Cardiac fibroblast (primary cell): ENCODE measurements around the gene PLEKHH1.
"Not testable (repeated sequence)": the region's sequence is repeated elsewhere in the genome, so short reads cannot be mapped to it uniquely, and the experiment has no call there.

Experiments
- DNase-seq, 2 donors: peaks; one replicate each; pipeline versions ENCODE4 v3.0.0 to v3.0.0-alpha.2; 2010; ENCODE audit warnings: low read depth in 2 of 2
- H3K4me3 ChIP-seq, 2 donors: replicated peaks in 1 of 2; 1 replicate in 1 of 2; 2 replicates in 1 of 2; pipeline ENCODE4 v1.5.1; 2011; ENCODE audit warnings: low read depth in 2 of 2, low read length in 2 of 2, mild to moderate bottlenecking in 2 of 2, moderate library complexity in 1 of 2
- TF ChIP-seq, protein P1 (sequence below): IDR thresholded peaks from one replicate; pipeline ENCODE4 v1.5.1; 2011; ENCODE audit warnings: low read depth, mild to moderate bottlenecking, low read length, inconsistent platforms

The PLEKHH1 gene

DNA sequence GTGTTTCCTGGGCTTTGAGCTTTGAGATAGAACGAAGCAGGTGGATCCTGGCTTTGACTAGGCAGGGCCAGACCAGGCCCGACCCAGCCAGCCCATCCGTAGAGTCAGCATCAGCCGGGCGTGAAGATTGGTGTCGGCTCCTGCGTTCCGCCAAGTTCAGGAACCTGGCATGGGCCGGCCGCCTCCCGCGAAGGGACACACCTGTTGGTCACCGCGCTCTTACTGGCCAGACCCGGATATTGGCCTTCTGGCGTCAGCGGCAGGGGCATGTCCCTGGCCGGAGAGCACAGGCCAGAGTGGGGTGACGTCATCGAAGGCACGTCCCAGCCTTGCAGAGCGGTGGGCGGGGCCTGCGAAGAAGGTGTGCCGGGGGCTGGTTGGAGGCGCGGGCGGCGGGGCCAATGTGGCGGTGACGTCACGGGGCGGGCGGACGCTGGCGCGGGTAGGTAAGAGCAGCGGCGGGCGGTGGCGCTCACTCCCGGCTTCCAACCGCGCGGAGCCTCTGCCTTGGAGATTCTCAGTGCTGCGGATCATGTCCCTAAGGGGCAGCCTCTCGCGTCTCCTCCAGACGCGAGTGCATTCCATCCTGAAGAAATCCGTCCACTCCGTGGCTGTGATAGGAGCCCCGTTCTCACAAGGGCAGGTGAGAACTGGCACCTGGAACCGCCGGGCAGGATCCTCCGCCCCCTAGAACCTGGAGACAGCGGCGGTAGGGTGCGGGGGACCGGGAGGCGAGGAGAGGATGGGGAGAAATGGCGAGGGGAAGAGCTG is 86.5 kb downstream of the PLEKHH1 start, which contains the start of gene ARG2:
Gene ARG2, plus strand, starts transcription at position 475 of the 771 bp plus-strand sequence. Its CDS starts 58 bp downstream, at position 533.
- TF ChIP-seq, protein P1, sequence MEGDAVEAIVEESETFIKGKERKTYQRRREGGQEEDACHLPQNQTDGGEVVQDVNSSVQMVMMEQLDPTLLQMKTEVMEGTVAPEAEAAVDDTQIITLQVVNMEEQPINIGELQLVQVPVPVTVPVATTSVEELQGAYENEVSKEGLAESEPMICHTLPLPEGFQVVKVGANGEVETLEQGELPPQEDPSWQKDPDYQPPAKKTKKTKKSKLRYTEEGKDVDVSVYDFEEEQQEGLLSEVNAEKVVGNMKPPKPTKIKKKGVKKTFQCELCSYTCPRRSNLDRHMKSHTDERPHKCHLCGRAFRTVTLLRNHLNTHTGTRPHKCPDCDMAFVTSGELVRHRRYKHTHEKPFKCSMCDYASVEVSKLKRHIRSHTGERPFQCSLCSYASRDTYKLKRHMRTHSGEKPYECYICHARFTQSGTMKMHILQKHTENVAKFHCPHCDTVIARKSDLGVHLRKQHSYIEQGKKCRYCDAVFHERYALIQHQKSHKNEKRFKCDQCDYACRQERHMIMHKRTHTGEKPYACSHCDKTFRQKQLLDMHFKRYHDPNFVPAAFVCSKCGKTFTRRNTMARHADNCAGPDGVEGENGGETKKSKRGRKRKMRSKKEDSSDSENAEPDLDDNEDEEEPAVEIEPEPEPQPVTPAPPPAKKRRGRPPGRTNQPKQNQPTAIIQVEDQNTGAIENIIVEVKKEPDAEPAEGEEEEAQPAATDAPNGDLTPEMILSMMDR = no peak
- peak within 1 kb of the TSS; percentile 59 to 63 for H3K4me3 ChIP-seq
- DNase-seq = peak; percentile 94 to 95

DNA sequence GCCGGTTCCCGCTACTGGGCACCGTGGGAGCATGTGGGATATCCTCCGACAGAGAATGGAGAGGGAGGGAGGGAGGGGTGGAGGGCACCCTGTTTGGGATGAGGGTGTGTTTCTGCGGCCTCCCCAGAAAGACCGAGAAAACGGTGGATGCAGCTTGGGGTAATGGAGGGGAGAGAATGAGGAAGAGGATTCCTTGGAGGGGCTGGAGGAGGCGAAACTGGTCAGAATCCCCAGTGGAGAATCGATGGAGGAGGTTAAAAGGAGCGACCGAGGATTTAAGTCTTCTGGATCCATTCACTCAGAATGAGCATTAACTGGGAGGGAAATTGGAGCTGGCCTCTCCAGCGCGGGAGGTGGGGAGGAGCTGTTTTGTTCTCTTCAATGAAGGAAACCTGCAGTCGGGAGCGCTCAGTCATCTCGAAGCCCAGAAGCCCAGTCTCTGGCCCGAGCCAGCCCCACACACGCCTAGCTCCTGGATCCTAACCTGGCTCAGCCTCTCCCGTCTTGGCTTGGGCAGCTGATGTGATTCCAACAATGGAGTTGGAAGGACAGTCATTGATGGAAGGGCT is 87.2 kb downstream of the PLEKHH1 start:
- DNase-seq = no peak
- H3K4me3 ChIP-seq = peak overlapping the region; percentile 59 to 63
- TF ChIP-seq, protein P1 = no peak

DNA sequence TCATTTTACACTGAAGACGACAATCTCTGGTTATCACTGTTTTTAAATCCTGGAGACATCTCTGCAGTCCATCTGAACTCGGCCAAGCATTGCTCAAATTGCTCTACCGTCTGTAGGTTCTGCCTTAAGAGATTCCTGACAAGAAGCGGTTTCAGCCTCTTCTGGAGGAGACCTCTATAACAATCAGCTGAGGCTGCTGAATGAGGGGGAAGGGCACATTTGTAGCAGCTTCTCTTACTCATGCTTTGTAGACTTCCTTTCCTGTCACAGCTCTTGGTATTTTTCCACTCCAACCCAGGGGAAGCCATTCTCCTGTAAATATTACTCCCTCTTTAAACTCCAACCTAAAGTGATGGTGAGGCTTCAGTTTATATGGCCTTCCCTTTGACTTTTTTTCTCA is 89.6 kb downstream of the PLEKHH1 start:
- DNase-seq = peak; percentile 90
- no peak overlapping the region for H3K4me3 ChIP-seq
- TF ChIP-seq, protein P1 = no peak

DNA sequence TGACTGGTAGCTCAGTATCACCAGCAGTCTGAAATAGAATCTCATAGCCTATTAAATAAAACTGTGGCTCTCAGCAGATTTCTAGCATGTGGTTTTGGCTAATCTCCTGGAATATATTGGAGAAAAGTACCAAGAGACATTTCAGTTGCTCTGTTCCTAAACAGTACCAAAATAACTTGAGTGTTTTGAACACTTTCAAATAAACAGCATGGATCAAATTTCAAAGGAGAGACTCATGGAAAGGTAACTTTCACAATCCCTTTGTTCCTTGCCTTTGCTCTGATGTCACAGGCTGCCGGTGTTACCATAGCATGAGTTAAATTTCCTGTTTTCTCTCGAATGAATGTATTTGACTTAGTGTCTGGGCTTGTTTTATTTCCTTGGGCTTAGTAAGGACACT is 90.0 kb downstream of the PLEKHH1 start:
- H3K4me3 ChIP-seq = no peak overlapping the region
- TF ChIP-seq, protein P1 = no peak
- DNase-seq = peak; percentile 45 to 81

DNA sequence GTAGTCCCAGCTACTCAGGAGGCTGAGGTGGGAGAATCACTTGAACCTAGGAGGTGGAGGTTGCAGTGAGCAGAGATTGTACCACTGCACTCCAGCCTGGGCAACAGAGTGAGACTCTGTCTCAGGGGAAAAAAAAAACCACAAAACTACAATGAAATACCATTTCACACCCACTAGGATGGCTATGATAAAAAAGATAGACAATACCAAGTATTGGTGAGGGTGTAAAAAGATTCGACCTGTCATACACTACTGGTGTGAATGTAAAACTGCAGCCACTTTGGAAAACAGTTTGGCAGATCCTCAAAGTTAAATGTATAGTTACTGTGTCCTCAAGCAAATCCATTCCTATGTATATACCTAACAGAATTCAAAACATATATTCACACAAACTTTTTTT is 93.0 kb downstream of the PLEKHH1 start:
- DNase-seq, H3K4me3 ChIP-seq: not testable (repeated sequence)

DNA sequence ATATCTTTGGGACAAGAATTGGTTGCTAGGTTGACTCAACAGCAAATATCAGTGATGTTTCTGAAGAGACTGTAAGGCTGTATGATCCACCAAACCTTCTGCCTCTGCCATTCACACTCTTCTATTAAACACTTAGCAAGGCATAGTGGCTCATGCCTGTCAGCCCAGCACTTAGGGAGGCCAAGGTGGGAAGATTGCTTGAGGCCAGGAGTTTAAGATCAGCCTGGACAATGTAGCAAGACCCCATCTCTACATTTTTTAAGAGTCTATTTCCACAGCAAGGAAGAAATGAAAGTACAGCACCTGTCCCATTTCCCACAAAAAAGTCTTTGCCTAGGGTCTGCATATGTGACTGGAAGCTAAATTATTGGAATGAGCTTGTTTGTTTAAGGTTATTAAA is 94.4 kb downstream of the PLEKHH1 start:
- TF ChIP-seq, protein P1 = no peak
- no peak for DNase-seq

DNA sequence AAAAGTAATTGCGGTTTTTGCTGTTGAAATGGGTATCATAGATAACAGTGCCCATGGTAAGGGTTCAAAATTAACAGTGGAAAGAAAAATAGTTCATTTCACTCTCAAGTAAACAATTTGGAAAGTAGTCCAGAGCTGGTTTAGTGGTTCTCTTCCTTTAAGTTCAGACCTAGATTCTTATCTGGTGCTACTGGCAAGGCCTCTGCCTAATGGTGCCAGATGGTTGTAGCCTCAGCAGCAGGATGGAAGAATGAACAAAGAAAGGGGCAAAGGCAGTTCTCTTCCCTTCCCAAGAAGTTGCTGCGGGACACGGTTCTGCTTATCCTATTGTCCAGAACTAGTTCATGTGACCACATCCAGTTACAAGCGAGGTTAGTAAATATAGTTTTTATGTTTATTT is 97.1 kb downstream of the PLEKHH1 start:
- TF ChIP-seq, protein P1 = no peak
- DNase-seq = no peak
- no peak overlapping the region for H3K4me3 ChIP-seq

More for the DNA sequence above, 94.4 kb downstream of the PLEKHH1 start:
- H3K4me3 ChIP-seq = no peak overlapping the region
